ENCODE measurements around the gene SETSIP. TPM values are rescaled to one million over a fixed set of nuclear protein-coding genes. Genes with fewer than 3 reads are reported as not detected.
A peak's percentile ranks its signal among the peaks of the same experiment; 100 is the strongest.
"Not testable (repeated sequence)": the region's sequence is repeated elsewhere in the genome, so short reads cannot be mapped to it uniquely, and the experiment has no call there.

SETSIP gene
- total and polyA plus RNA-seq, 7 donors: not detected

- TF ChIP-seq CTCF (IDR thresholded peaks at IDR 0.05): no peak
- Histone ChIP-seq H3K9me3 (peaks cover 6% of the 10 kb centered on the region), H3K4me3 (peak within 1 kb of the TSS; percentile 95), H3K27me3 (ENCODE audit: insufficient read depth in 3 of 3, low read length in 2 of 3) (no peaks in the 10 kb centered on the region), H3K36me3 (ENCODE audit: insufficient read depth in 1 of 2, low read depth in 1 of 2) (no peaks in the 10 kb centered on the region), H3K27ac (peak within 1 kb of the TSS; percentile 77), H3K4me1 (peaks cover 3% of the 10 kb centered on the region)
- ATAC-seq (peak; percentile 84 to 96 (median 91)), DNase-seq (peak; percentile 81 to 91)
- 1% methylated on average over 53 to 55 of the region's 55 CpGs for whole genome bisulfite sequencing, 3 donors
- intact Hi-C loops (cut with DNase I): no loop called here
Observed at GRCh38 chr1:92080128-92080985, 5.1 kb upstream of the SETSIP start, which contains the start of gene BTBD8. Gene BTBD8, plus strand, starts transcription at chr1:92080345. Its CDS starts 227 bp downstream, at chr1:92080572.

- ATAC-seq (no peak), DNase-seq (no peak)
- Histone ChIP-seq H3K27ac (peak overlapping the region; percentile 77), H3K36me3 (ENCODE audit: insufficient read depth in 1 of 2, low read depth in 1 of 2) (no peaks in the 10 kb centered on the region), H3K4me3 (peak overlapping the region; percentile 95), H3K9me3 (no peaks in the 10 kb centered on the region), H3K4me1 (peaks cover 3% of the 10 kb centered on the region), H3K27me3 (ENCODE audit: insufficient read depth in 3 of 3, low read length in 2 of 3) (no peaks in the 10 kb centered on the region)
- intact Hi-C loops (cut with DNase I): no loop called here
- TF ChIP-seq CTCF (IDR thresholded peaks at IDR 0.05): no peak
- WGBS, 3 donors: 90 to 93% (median 93%) methylated on average over 7 of the region's 7 CpGs
Observed at GRCh38 chr1:92079441-92079840, 4.2 kb upstream of the SETSIP start.

- 87 to 89% (median 88%) methylated on average over 8 of the region's 8 CpGs for WGBS, 3 donors
- H3K4me1 ChIP-seq; H3K9me3 ChIP-seq; intact Hi-C loops (cut with DNase I); H3K27ac ChIP-seq; H3K27me3 ChIP-seq (ENCODE audit: insufficient read depth in 3 of 3, low read length in 2 of 3); ATAC-seq; H3K36me3 ChIP-seq (ENCODE audit: insufficient read depth in 1 of 2, low read depth in 1 of 2); H3K4me3 ChIP-seq; DNase-seq: not testable (repeated sequence)
Observed at GRCh38 chr1:92078077-92078476, 2.9 kb upstream of the SETSIP start.

- intact Hi-C loops (cut with DNase I): no loop called here
- Histone ChIP-seq H3K9me3 (no peaks in the 10 kb centered on the region), H3K27ac (no peak overlapping the region), H3K4me1 (peaks cover 3% of the 10 kb centered on the region), H3K27me3 (ENCODE audit: insufficient read depth in 3 of 3, low read length in 2 of 3) (no peaks in the 10 kb centered on the region), H3K36me3 (ENCODE audit: insufficient read depth in 1 of 2, low read depth in 1 of 2) (no peaks in the 10 kb centered on the region), H3K4me3 (no peak overlapping the region)
- 91 to 92% (median 92%) methylated on average over 5 of the region's 5 CpGs for WGBS, 3 donors
- ATAC-seq: no peak
- no peak for DNase-seq
- no peak for TF ChIP-seq CTCF (IDR thresholded peaks at IDR 0.05)
Observed at GRCh38 chr1:92076363-92076762, 1.2 kb upstream of the SETSIP start.

GRCh38 chr1:92074446-92074845, 765 bp downstream of the SETSIP start:
- intact Hi-C loops (cut with DNase I); H3K27ac ChIP-seq; H3K9me3 ChIP-seq; H3K4me3 ChIP-seq; H3K27me3 ChIP-seq (ENCODE audit: insufficient read depth in 3 of 3, low read length in 2 of 3); DNase-seq; H3K4me1 ChIP-seq; H3K36me3 ChIP-seq (ENCODE audit: insufficient read depth in 1 of 2, low read depth in 1 of 2); ATAC-seq: not testable (repeated sequence)
